HG02678 (cell line): Measurements from ENCODE around the gene UBIAD1.
"Not testable (repeated sequence)": the region's sequence is repeated elsewhere in the genome, so short reads cannot be mapped to it uniquely, and the experiment has no call there.

Experiments used
- ATAC-seq: cut with Tn5 transposase; IDR thresholded peaks from one replicate; pipeline ENCODE4 v1.9.1; 2021; ENCODE audit warnings: mild to moderate bottlenecking, moderate library complexity; ENCODE audit not compliant: unreplicated experiment

The UBIAD1 gene

DNA sequence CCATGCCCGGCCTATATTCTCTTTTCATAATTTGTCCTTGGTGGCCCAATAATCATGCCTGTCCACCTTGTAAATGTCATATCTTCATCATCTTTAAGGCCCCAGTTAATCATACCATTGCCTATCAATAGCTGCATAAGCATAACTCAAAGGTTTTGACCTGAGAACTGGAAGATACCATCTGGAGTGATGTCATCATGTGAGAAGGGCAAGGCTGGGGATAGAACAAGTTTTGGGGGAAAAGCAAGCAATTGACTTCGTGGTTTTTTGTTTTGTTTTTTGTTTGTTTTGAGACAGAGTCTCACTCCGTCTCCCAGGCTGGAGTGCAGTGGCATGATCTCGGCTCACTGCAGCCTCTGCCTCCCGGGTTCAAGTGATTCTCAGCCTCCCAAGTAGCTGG is 6.2 kb downstream of the UBIAD1 start:
- no peak for ATAC-seq

DNA sequence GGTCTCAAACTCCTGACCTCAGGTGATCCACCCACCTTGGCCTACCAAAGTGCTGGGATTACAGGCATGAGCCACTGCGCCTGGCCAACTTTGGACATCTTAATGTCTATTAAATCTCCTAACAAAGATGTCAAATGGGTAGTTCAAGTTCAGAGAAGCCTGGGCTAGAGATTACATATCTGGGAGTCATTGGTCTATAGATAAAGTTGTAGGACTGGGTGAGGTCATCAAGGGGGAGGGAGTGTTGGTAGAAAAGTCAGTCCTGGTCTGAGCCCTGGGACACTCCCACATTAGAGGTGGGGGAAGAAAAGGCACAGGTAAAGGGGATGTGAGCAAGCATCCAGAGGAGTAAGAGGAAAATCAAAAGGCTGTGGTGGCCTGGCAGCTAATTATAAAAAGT is 6.6 kb downstream of the UBIAD1 start:
- no peak for ATAC-seq

DNA sequence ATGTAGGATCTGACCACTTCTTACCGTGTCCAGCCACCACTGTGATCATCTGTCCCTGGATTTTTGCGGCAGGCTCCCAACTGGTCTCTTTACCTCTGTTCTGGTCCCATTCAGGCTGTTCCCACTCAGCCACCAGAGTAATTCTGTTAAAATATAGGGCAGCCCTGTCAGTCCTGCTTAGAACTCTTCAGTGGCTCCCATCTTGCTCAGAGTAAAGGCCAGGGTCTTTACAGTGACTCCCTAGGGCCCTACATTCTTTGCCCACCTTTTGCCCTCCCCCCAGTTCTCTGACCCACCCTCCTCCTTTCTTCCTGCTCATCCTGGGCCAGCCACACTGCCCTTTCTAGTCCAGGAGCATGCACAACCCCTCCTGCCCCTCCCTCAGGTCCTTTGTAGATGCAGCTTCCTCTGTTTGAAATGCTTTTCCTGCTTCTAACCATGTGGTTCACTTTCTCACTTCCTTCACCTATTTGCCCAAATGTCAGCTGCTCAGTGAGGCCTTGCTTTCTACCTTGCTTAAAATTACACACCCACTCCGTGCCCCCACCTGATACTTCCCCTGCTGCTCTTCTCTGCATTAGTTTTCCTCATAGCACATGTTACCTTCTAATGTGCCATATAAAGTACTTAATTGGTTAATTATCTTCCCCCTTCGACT is 7.8 kb downstream of the UBIAD1 start:
- no peak for ATAC-seq

DNA sequence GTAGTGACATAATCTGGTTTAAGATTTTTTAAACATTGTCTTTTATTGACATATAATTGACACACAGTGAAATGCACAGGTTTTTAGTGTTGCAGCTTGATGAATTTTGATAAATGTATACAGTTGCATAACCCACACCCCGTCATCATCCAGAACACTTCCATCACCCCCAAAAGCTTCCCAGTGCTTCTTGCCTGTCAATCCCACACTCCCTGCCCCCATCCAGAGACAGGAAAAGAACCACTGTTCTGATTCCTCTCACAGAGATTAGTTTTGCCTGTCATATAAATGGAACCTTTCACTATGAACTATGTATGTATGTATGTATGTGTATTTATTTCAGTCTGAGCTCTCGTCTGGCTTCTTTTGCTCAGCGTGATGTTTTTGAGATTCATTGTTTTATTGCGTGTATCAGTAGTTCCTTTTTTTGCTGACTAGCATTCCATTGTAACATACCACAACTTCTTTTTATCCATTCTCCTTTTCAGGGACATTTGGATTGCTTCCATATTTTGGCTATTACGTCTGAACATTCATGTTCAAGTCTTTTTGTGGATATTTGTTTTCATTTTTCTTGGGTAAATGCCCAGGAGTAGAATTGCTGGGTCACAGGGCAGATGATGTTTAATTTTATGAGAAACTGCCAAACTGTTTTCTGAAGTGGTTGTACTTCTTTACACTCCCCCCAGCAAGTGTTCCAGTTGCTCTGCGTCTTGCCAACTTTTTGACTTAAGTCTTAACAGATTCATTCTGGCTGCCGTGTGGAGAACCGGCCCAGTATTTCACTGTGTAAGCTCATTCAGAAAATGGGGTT is 8.7 kb downstream of the UBIAD1 start:
- ATAC-seq = no peak

DNA sequence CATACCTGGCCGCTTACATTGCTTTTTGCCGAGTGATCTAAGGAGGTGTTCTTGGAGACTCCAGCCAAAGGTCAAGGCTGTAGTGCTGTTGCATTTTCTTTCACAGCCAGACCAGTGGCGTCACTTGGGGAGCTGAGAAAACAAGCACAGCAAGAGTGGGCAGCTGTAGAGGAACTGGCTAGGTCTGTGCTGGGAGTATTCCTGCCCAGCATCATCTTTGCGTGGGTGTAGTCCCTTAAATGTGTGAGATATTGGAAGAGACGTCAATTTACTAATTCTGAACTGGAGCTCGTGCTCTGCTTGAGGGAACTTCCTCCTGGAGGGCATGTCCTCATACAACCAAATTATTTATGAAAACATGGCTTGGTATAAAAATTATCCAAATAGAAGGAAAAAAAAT is 10.2 kb downstream of the UBIAD1 start:
- ATAC-seq = no peak

DNA sequence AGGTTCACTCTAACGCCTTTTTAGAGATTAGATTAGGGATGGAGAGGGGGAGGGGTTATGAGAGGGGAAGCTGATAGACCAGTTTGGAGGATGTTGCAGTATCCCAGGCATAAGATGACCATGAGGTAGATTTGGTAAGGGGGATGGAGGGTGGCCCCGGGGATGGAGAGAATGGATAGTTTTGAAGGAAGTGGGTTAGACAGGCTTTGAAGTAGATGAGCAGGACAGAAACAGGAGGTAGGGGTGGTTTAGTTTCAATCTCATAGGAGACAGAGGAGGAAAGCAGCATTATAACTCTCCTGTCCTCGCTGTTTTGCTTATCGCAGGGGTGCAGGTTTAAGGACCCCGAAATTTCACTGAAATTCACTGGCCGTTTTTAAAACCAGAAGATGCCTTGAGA is 11.8 kb downstream of the UBIAD1 start:
- no peak for ATAC-seq

DNA sequence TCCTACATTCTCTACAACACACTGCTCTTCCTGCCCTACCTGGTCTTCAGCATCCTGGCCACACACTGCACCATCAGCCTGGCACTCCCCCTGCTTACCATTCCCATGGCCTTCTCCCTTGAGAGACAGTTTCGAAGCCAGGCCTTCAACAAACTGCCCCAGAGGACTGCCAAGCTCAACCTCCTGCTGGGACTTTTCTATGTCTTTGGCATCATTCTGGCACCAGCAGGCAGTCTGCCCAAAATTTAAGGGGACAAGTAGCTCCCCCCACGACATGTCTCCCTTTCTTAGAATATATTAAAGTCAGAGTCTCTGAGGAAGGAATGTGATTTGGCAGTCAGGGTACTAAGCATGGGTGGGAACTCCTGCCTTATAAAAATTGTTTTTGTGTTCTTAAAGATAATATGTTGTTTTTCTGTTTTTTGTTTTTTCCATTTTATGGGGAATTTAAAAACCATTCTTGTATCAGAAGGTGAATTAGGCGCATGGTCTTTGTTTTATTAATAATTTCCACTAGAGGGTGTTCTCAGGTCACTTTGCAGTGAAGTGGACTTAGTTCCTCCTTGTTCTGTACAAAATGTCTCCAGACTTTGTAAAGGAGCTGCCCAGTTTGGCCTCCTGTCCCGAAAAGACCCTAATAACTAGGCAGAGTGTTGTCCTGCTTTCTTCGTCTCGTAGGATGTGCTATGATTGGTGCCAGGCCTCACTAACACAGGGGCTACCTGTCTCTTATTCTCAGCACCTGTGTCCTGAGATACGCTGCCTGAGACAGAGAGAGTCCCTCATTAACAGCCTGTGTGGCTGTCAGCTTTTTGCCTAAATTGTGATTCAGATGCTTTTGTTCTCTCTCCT is 13.1 kb downstream of the UBIAD1 start:
- no peak for ATAC-seq

DNA sequence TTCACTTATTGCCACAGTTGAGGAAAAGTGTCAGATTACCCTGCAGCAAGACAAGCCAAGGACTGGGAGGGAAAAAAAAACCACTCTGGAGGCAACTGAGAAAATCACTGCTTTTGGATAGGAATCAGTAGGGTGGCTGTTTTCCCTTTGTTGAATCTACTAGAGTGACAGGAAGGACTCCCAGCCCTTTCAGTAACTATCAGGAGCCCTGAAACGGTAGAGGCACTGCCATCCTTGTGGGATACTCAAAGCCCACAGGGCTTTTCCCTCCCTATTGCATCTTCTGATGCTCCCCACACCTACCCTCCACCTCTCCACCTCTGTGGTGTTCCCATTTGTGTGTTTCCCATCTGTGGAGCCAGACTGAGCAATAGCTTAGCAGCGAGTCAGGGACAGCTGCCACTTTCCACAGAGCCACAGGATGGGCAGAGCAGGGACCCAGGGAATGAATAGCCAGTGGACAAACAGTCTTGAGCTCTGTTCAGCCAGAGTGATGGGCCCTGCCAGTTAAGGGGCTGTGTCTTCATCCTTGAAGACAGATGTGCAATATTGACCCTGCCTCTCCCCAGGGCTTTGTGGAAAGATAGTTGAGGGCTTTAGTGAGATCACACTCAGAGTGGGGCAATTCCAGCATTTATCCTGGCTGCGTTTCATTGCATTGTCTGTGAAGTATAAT is 13.9 kb downstream of the UBIAD1 start:
- no peak for ATAC-seq

DNA sequence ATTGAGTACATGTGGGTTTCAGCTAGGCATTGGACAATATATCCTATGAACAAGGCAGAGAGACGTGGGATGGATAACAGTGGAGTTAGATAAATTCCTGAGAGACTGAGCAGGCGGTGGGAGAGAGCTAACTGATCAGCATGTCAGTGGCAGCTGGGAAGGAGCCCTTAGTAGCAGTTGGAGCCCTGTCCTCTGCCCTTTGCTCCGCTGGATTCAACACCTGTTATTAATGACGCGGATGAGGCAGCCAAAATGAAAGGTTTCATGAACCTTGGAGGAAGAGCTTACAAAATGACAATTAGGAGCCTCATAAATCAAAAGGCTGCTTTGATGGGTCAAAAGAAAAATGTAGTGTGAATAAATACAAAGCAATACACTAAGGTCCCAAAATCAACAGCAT is 16.1 kb downstream of the UBIAD1 start:
- no peak for ATAC-seq

DNA sequence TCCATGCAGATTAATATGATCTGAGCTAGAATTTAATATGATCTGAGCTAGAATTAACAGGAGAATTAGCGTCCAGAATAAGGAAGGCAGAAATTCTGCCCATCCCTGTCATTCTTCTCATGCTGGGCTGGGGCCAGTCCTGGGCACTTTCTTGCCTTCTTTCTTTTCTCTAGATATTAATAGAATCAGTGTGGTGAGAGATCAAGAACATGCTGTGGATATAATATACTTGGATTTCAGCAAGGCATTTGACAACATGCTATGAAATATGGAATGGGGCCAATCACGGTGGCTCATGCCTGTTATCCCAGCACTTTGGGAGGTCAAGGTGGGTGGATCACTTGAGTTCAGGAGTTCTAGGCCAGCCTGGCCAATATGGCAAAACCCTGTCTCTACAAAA is 18.1 kb downstream of the UBIAD1 start:
- no peak for ATAC-seq

DNA sequence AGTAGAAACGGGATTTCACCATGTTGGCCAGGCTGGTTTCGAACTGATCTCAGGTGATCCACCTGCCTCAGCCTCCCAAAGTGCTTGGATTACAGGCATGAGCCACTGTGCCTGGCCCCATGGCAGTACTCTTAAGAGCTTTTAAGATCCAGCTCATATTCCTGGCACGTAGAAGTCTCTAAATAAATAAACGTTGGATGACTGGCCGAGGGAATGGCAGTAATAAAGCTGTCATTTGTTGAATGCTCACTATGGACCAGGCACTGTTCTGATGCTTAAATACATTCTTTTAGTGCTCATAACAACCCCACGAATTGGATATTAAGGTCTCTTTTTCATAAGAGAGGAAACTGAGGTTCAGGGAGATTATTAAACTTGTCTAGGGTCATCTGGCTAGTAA is 20.9 kb downstream of the UBIAD1 start:
- no peak for ATAC-seq

DNA sequence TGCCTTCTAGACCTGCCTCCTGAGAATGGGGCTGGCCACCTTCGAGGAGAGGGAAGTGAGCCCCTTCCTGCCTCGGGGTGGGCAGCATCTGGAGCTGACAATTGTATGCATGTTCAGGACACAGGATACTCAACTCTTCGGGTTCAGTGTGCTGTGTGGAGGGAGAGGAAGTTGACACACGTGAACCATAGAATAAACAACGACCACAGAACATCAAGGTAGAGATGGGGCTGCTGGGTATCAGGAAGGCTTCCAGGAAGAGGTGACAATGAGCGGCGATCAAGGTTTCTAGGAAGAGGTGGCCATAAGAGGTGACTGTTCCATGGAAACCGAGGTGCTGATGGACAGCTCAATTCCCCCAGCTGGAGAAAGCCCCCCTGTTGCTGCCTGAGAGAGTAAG is 22.0 kb downstream of the UBIAD1 start:
- no peak for ATAC-seq

DNA sequence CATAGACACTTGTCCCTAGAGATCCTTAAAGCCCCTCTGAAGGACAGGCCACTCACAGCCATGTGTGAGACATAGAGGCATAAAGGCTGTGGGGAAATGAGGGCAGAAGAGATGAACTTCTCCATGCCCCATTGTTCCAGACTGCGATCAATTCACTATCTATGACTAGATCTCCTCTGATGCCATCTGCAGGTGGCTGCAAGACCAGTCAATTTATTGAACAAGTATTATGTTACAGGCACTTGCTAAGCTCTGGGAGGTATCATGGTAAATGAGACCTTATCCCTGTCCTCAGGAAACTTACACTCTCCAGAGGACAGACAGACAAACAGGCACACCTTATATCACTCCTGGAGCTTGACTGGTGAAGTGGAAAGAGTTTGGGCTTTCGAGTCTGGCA is 22.9 kb downstream of the UBIAD1 start:
- ATAC-seq = no peak

DNA sequence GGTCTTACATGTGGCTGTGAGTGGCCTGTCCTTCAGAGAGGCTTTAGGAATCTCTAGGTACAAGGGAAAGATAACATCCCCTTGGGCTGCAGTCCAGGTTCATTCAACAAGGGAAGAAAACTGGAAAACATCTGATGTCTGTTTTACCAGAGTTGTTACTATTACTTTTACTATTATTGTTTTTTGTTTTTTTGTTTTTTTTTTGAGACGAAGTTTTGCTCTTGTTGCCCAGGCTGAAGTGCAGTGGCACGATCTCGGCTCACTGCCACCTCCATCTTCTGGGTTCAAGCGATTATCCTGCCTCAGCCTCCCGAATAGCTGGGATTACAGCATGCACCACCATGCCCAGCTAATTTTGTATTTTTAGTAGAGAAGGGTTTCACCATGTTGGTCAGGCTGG is 24.8 kb downstream of the UBIAD1 start:
- not testable (repeated sequence) for ATAC-seq

DNA sequence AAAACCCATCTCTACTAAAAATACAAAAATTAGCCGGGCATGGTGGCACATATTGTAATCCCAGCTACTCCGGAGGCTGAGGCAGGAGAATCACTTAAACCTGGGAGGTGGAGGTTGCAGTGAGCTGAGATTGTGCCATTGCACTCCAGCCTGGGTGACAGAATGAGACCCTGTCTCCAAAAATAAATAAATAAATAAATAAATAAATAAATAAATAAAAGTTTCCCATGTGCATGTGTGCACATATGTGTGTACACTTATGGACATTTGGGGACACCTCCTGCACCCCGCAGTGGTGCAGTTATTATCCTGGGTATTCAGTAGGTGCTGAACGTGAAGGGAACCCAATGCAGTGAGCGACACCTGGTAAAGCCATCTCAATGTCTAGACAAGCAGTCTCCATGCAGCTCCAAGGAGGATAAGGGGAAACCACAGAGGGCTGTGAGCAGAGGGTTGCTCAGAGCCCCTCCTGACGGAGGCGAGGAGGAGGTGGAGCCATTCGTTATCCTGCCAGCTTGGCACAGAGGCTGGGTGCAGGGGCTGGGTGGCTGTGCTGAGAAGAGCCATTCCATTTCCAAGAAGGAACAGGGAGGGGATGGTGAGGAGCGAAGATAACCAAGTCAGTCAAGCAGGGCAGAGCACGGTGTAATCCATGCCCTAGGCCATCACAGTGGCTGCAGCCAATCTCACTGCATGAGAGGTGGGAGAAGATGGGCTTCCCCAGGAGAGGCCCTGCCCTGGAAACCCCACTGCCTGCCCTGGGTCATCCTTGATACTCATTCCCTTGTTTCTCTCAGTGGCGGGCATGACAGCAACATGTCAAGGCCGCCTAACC is 25.6 kb downstream of the UBIAD1 start:
- ATAC-seq = no peak

DNA sequence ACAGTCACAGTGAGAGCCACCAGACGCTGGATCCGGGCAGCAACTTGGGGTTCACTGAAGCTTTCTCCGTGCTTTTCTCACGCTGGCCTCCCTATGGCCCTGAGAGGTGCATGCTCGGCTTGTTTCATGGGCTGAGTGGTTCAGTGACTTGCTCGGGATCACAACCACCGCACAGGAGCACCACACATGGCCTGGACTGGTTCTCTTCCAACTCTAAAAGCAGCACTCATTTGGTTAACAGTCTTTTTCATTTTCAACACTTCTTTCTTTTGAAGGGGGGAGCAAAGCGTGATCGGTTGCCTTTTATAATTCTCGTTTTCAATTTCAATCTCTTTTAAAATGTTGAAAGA is 26.2 kb downstream of the UBIAD1 start:
- ATAC-seq = no peak

DNA sequence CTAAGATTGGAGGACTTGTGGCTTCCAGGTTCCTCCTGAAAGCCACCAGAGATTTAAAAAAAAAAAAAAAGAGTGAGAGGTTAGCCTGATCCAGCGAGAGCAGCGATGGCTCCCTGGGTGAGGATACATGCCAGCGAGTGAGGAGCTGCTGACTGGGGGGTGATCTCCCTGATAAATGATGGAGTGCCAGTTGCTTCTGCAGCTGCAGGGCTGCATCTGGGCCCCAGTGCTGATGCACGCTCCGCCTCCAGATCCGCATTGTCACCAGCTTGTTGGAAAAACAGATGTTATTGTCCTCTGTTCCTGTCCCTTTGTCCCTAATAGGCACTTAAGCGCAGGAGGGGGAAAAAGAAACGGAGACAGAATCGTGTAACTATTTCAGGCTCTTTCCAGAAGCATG is 28.6 kb downstream of the UBIAD1 start:
- ATAC-seq = no peak

DNA sequence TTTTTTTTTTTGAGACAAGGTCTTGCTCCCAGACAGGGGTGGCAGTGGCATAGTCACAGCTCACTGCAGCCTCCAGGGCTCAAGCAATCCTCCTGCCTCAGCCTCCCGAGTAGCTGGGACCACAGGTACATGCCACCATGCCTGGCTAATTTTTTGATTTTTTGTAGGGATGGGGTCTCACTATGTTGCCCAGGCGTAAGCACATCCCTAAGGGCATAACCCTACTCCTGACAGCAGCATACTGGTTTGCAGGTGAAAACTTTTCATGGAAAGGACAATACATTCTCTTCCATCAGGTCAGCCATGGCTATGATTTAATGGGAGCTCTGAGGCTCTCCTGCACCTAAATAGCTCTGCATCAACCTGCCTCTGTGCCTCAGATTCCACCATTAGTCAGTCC is 29.4 kb downstream of the UBIAD1 start:
- no peak for ATAC-seq

DNA sequence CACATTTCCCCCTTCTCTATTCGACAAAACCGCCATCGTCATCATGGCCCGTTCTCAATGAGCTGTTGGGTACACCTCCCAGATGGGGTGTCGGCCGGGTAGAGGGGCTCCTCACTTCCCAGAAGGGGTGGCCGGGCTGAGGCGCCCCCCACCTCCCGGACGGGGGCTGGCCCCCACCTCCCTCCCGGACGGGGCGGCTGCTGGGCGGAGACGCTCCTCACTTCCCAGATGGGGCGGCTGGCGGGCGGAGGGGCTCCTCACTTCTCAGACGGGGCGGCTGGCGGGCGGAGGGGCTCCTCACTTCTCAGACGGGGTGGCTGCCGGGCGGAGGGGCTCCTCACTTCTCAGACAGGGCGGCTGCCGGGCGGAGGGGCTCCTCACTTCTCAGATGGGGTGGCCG is 32.5 kb downstream of the UBIAD1 start:
- ATAC-seq = not testable (repeated sequence)

DNA sequence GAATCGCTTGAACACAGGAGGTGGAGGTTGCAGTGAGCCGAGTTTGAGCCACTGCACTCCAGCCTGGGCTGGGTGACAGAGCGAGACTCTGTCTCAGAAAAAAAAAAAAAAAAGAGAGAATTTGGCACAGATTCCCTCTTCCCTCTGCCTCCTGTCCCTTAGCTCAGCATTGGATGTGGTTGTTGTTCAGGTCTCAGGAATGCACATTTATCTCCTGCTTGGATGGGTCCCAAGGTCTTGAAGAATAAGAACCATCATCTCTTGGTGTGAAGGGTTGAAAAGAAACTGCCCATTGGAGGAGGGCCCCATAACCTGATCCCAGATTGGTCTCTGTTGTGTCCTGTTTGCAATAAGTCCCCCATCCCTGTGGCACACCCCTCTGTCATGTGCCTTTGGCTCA is 34.9 kb downstream of the UBIAD1 start:
- ATAC-seq = no peak
